K562 (cell line): ENCODE measurements around the gene PCCA. TPM values are rescaled to one million over a fixed set of nuclear protein-coding genes. Genes with fewer than 3 reads are reported as not detected.

Experiments
- CBX5 ChIP-seq: IDR thresholded peaks from 2 replicates; pipeline ENCODE4 v1.6.1; 2014; ENCODE audit warnings: low read depth, borderline replicate concordance
- CBX8 ChIP-seq: fragments of 200-600 bp; sonication (generic); IDR thresholded peaks from 2 replicates; pipeline ENCODE4 v1.6.1; 2012; ENCODE audit warnings: borderline replicate concordance, mixed run types, low read depth, mild to moderate bottlenecking, moderate library complexity, mixed read lengths, low read length, control low read depth, inconsistent platforms; ENCODE audit not compliant: poor library complexity, severe bottlenecking; ENCODE audit errors: extremely low read depth
- CCAR2 ChIP-seq: fragments of 200-400 bp; formaldehyde crosslinking; IDR thresholded peaks from 2 replicates; pipeline ENCODE4 v1.6.1; 2017; ENCODE audit warnings: mild to moderate bottlenecking, low read depth, low read length
- CREBBP ChIP-seq: IDR thresholded peaks from one replicate; pipeline ENCODE4 v1.6.1; 2012; ENCODE audit warnings: low read depth, mild to moderate bottlenecking, control low read depth, inconsistent platforms, low read length
- KLF10 ChIP-seq: fragments of 250-450 bp; sonication (Bioruptor Pico); IDR thresholded peaks from 2 replicates; pipeline ENCODE4 v1.6.1; 2021; ENCODE audit warnings: matching md5 sums
- LEF1 ChIP-seq: fragments of 450-650 bp; IDR thresholded peaks from 2 replicates; pipeline ENCODE4 v1.6.1; 2016; ENCODE audit warnings: mild to moderate bottlenecking
- NR4A1 ChIP-seq, 2 experiments: fragments of 250-450 bp in 1 of 2; fragments of 450-650 bp in 1 of 2; sonication (Bioruptor Pico) in 1 of 2; IDR thresholded peaks; 2 replicates each; pipeline versions ENCODE4 v1.4.0 to v1.6.1; 2016 to 2020; ENCODE audit warnings: mild to moderate bottlenecking in 2 of 2, missing compliant biosample characterization in 1 of 2, missing genetic modification characterization in 1 of 2, moderate library complexity in 1 of 2
- SMARCA5 ChIP-seq: fragments of 450-650 bp; IDR thresholded peaks from 2 replicates; pipeline ENCODE4 v1.6.1; 2016
- STAT5B ChIP-seq: fragments of 250-450 bp; sonication (Bioruptor Pico); IDR thresholded peaks from 2 replicates; pipeline ENCODE4 v1.8.0; 2021; ENCODE audit warnings: mild to moderate bottlenecking, inconsistent platforms
- TCF7L2 ChIP-seq: fragments of 150-350 bp; IDR thresholded peaks from 2 replicates; pipeline ENCODE4 v1.6.1; 2016; ENCODE audit warnings: low read depth, mild to moderate bottlenecking, low read length, moderate library complexity
- TSHZ1 ChIP-seq: fragments of 250-450 bp; sonication (Bioruptor Pico); IDR thresholded peaks from 2 replicates; pipeline ENCODE4 v1.4.0; 2020; ENCODE audit warnings: mild to moderate bottlenecking, moderate library complexity
- polyA plus RNA-seq, 8 experiments: library from polyadenylated mRNA; depleted of rRNA in 4 of 8; stranded (reverse) in 5 of 8; unstranded in 3 of 8; fragments of >200 nt; fragmentation: Nextera tagmentation in 2 of 8; fragmentation: Illumina TruSeq in 1 of 8; extraction: Ambion mirVana in 2 of 8; extraction: Trizol in 1 of 8; gene quantifications; 2 replicates each; pipeline versions ENCODE4 v1.2.1 to v1.2.3, GENCODE V29; 2011 to 2014; ENCODE audit warnings: inconsistent platforms in 1 of 8, missing spikeins in 1 of 8
- total RNA-seq, 7 experiments: library from RNA; depleted of rRNA in 6 of 7; stranded (reverse); fragments of >200 nt in 6 of 7; fragmentation: Illumina TruSeq in 2 of 7; extraction: Trizol in 2 of 7; gene quantifications; 2 replicates each; pipeline versions ENCODE4 v1.2.1 to v1.2.3, GENCODE V29; 2011 to 2021; ENCODE audit warnings: low replicate concordance in 1 of 7

PCCA gene
- total and polyA plus RNA-seq, 9 of the 15 experiments (the other 6 are each of a cell fraction or from before 2014, with no cell fraction given): 5.2 to 14.1 (median 9.7) TPM

GRCh38 chr13:100511466-100511865 lies 422.6 kb downstream of the PCCA start (continued):
- TF ChIP-seq TSHZ1 (CRISPR knock-in tag) (no peak), NR4A1 (CRISPR knock-in tag; IDR thresholded peaks at IDR 0.05) (no peak), NR4A1 (tag; IDR thresholded peaks at IDR 0.05) (no peak), CBX5 (no peak), SMARCA5 (no peak), CCAR2 (no peak), LEF1 (no peak), TCF7L2 (no peak), KLF10 (CRISPR knock-in tag) (no peak), STAT5B (CRISPR knock-in tag) (no peak), CREBBP (no peak), CBX8 (no peak)
